ENCODE measurements around the gene NETO1.

NETO1 gene

GRCh38 chr18:72752220-72752619 lies 115.6 kb downstream of the NETO1 start:
- H3K9me3 ChIP-seq (ENCODE audit: insufficient read depth, low read depth, low read length), result no peaks in the 10 kb centered on the region
- H3K9ac ChIP-seq (ENCODE audit: low read depth, low read length, poor library complexity, severe bottlenecking), result no peak overlapping the region
- H3K4me1 ChIP-seq (ENCODE audit: insufficient read depth, low read length, poor library complexity, severe bottlenecking), result no peaks in the 10 kb centered on the region
- H3K27me3 ChIP-seq (ENCODE audit: insufficient read depth, low read length, poor library complexity, severe bottlenecking), result no peaks in the 10 kb centered on the region
- H2AFZ ChIP-seq (ENCODE audit: low read length), result no peak overlapping the region
- no peaks in the 10 kb centered on the region for H3K79me2 ChIP-seq (ENCODE audit: insufficient read depth, low read length)
- H3K9me2 ChIP-seq (replicated peaks; ENCODE audit: low read depth, low read length), result no peaks in the 10 kb centered on the region
- H3K36me3 ChIP-seq (ENCODE audit: insufficient read depth, low read length), result peaks cover 11% of the 10 kb centered on the region; the same call in 1 of the 2 replicates
- H3K4me3 ChIP-seq (ENCODE audit: low read length, poor library complexity, severe bottlenecking), result no peak overlapping the region
- no peak overlapping the region for H3K4me2 ChIP-seq (ENCODE audit: low read depth, low read length, poor library complexity, severe bottlenecking)
- TF ChIP-seq EZH2phosphoT487 (IDR thresholded peaks at IDR 0.05; ENCODE audit: borderline replicate concordance), result no peak
- no peak for TF ChIP-seq CTCF (conservative IDR thresholded peaks at IDR 0.05; ENCODE audit: low read length)
- no peaks in the 10 kb centered on the region for H3F3A ChIP-seq (ENCODE audit: low read depth)
- H4K20me1 ChIP-seq (ENCODE audit: insufficient read depth, low read length, poor library complexity, severe bottlenecking), result no peaks in the 10 kb centered on the region

GRCh38 chr18:72742002-72742401 lies 125.8 kb downstream of the NETO1 start:
- no peaks in the 10 kb centered on the region for H4K20me1 ChIP-seq (ENCODE audit: insufficient read depth, low read length, poor library complexity, severe bottlenecking)
- no peaks in the 10 kb centered on the region for H3K9me3 ChIP-seq (ENCODE audit: insufficient read depth, low read depth, low read length)
- H3K27me3 ChIP-seq (ENCODE audit: insufficient read depth, low read length, poor library complexity, severe bottlenecking), result no peaks in the 10 kb centered on the region
- H3K4me2 ChIP-seq (ENCODE audit: low read depth, low read length, poor library complexity, severe bottlenecking), result no peak overlapping the region
- no peak for TF ChIP-seq CTCF (conservative IDR thresholded peaks at IDR 0.05; ENCODE audit: low read length)
- no peak overlapping the region for H2AFZ ChIP-seq (ENCODE audit: low read length)
- no peak overlapping the region for H3K9ac ChIP-seq (ENCODE audit: low read depth, low read length, poor library complexity, severe bottlenecking)
- no peak overlapping the region for H3K4me3 ChIP-seq (ENCODE audit: low read length, poor library complexity, severe bottlenecking)
- no peaks in the 10 kb centered on the region for H3K9me2 ChIP-seq (replicated peaks; ENCODE audit: low read depth, low read length)
- no peaks in the 10 kb centered on the region for H3K4me1 ChIP-seq (ENCODE audit: insufficient read depth, low read length, poor library complexity, severe bottlenecking)
- H3K79me2 ChIP-seq (ENCODE audit: insufficient read depth, low read length), result no peaks in the 10 kb centered on the region
- no peaks in the 10 kb centered on the region for H3F3A ChIP-seq (ENCODE audit: low read depth)
- H3K36me3 ChIP-seq (ENCODE audit: insufficient read depth, low read length), result no peaks in the 10 kb centered on the region; the same call in 1 of the 2 replicates

GRCh38 chr18:72738136-72738535 lies 129.7 kb downstream of the NETO1 start:
- no peaks in the 10 kb centered on the region for H4K20me1 ChIP-seq (ENCODE audit: insufficient read depth, low read length, poor library complexity, severe bottlenecking)
- no peak overlapping the region for H3K9ac ChIP-seq (ENCODE audit: low read depth, low read length, poor library complexity, severe bottlenecking)
- no peak overlapping the region for H2AFZ ChIP-seq (ENCODE audit: low read length)
- no peaks in the 10 kb centered on the region for H3K79me2 ChIP-seq (ENCODE audit: insufficient read depth, low read length)
- no peak for TF ChIP-seq EZH2phosphoT487 (IDR thresholded peaks at IDR 0.05; ENCODE audit: borderline replicate concordance)
- no peaks in the 10 kb centered on the region for H3K36me3 ChIP-seq (ENCODE audit: insufficient read depth, low read length)
- no peaks in the 10 kb centered on the region for H3F3A ChIP-seq (ENCODE audit: low read depth)
- no peaks in the 10 kb centered on the region for H3K9me3 ChIP-seq (ENCODE audit: insufficient read depth, low read depth, low read length)
- no peak overlapping the region for H3K4me3 ChIP-seq (ENCODE audit: low read length, poor library complexity, severe bottlenecking)
- H3K9me2 ChIP-seq (replicated peaks; ENCODE audit: low read depth, low read length), result no peaks in the 10 kb centered on the region
- H3K4me2 ChIP-seq (ENCODE audit: low read depth, low read length, poor library complexity, severe bottlenecking), result no peak overlapping the region
- H3K4me1 ChIP-seq (ENCODE audit: insufficient read depth, low read length, poor library complexity, severe bottlenecking), result no peaks in the 10 kb centered on the region
- no peaks in the 10 kb centered on the region for H3K27me3 ChIP-seq (ENCODE audit: insufficient read depth, low read length, poor library complexity, severe bottlenecking)

- no peaks in the 10 kb centered on the region for H4K20me1 ChIP-seq (ENCODE audit: insufficient read depth, low read length, poor library complexity, severe bottlenecking)
- no peaks in the 10 kb centered on the region for H3K9me3 ChIP-seq (ENCODE audit: insufficient read depth, low read depth, low read length)
- H3K36me3 ChIP-seq (ENCODE audit: insufficient read depth, low read length), result no peaks in the 10 kb centered on the region
- H3K27me3 ChIP-seq (ENCODE audit: insufficient read depth, low read length, poor library complexity, severe bottlenecking), result no peaks in the 10 kb centered on the region
- H2AFZ ChIP-seq (ENCODE audit: low read length), result no peak overlapping the region
- no peak overlapping the region for H3K4me2 ChIP-seq (ENCODE audit: low read depth, low read length, poor library complexity, severe bottlenecking)
- no peaks in the 10 kb centered on the region for H3K79me2 ChIP-seq (ENCODE audit: insufficient read depth, low read length)
- no peak overlapping the region for H3K9ac ChIP-seq (ENCODE audit: low read depth, low read length, poor library complexity, severe bottlenecking)
- TF ChIP-seq CTCF (conservative IDR thresholded peaks at IDR 0.05; ENCODE audit: low read length), result no peak
- TF ChIP-seq EZH2phosphoT487 (IDR thresholded peaks at IDR 0.05; ENCODE audit: borderline replicate concordance), result no peak
- H3K9me2 ChIP-seq (replicated peaks; ENCODE audit: low read depth, low read length), result no peaks in the 10 kb centered on the region
- H3K4me1 ChIP-seq (ENCODE audit: insufficient read depth, low read length, poor library complexity, severe bottlenecking), result no peaks in the 10 kb centered on the region
- no peaks in the 10 kb centered on the region for H3F3A ChIP-seq (ENCODE audit: low read depth)
- H3K4me3 ChIP-seq (ENCODE audit: low read length, poor library complexity, severe bottlenecking), result no peak overlapping the region
These were observed 140.0 kb downstream of the NETO1 start for GRCh38 chr18:72727776-72728175.

All from Loucy (cell line).